ENCODE data around the gene LNX1. TPM values are rescaled to one million over a fixed set of nuclear protein-coding genes. Genes with fewer than 3 reads are reported as not detected.

Gene LNX1
- total and polyA plus RNA-seq, 2 of the 8 experiments (the other 6 are each of a cell fraction or from before 2014, with no cell fraction given) = 2.7 to 3.8 TPM

GRCh38 chr4:53635697-53636483 is 44.6 kb upstream of the LNX1 start:
- Histone ChIP-seq H4K5ac (ENCODE audit: insufficient read length, low read depth, low read length) (no peak overlapping the region), H2BK5ac (ENCODE audit: low read depth, low read length) (no peak overlapping the region), H3K14ac (ENCODE audit: insufficient read length) (no peak overlapping the region), H3K79me1 (ENCODE audit: low read depth, low read length) (no peaks in the 10 kb centered on the region), H3K9me3 (ENCODE audit: insufficient read depth in 2 of 2, low read depth in 1 of 2, low read length in 1 of 2) (no peaks in the 10 kb centered on the region), H4K20me1 (replicated peaks in 1 of 2; ENCODE audit: control insufficient read depth in 1 of 2, insufficient read depth in 2 of 2, low read length in 2 of 2) (no peaks in the 10 kb centered on the region), H3K9ac (replicated peaks in 1 of 4; ENCODE audit: extremely low read depth in 1 of 4, low read depth in 3 of 4, low read length in 3 of 4) (no peak overlapping the region), H3K4me3 (ENCODE audit: extremely low read depth in 1 of 4, insufficient read depth in 2 of 4, low read depth in 3 of 4, low read length in 4 of 4) (no peak overlapping the region), H3K4ac (replicated peaks; ENCODE audit: insufficient read length, low read depth, low read length) (no peak overlapping the region), H3K4me2 (ENCODE audit: insufficient read depth in 1 of 2, low read depth in 2 of 2, low read length in 2 of 2) (no peak overlapping the region), H2BK15ac (ENCODE audit: low read length) (no peak overlapping the region), H2AK5ac (ENCODE audit: low read depth, low read length) (no peak overlapping the region), H3K27ac (ENCODE audit: low read depth, low read length) (no peak overlapping the region), H4K91ac (replicated peaks; ENCODE audit: insufficient read length, low read length) (no peak overlapping the region), H3K23ac (ENCODE audit: insufficient read length) (no peak overlapping the region), H4K8ac (ENCODE audit: extremely low read depth, insufficient read depth, low read length) (no peak overlapping the region), H3K18ac (ENCODE audit: extremely low read depth, low read length) (no peak overlapping the region), H3K56ac (replicated peaks; ENCODE audit: insufficient read length, low read depth, low read length) (no peak overlapping the region), H2AFZ (ENCODE audit: low read length) (peak overlapping the region; percentile 24; the same call in 1 of the 2 replicates), H3K23me2 (ENCODE audit: low read depth, low read length) (no peaks in the 10 kb centered on the region), H2BK120ac (replicated peaks; ENCODE audit: low read depth, low read length) (no peak overlapping the region), H3K27me3 (replicated peaks in 1 of 4; ENCODE audit: control insufficient read depth in 3 of 4, extremely low read depth in 1 of 4, insufficient read depth in 3 of 4, low read length in 3 of 4) (no peaks in the 10 kb centered on the region), H2BK20ac (ENCODE audit: low read length) (no peak overlapping the region), H3K79me2 (ENCODE audit: control insufficient read depth in 1 of 2, insufficient read depth in 2 of 2, low read length in 2 of 2) (no peaks in the 10 kb centered on the region), H2BK12ac (ENCODE audit: low read depth, low read length) (no peak overlapping the region), H3K4me1 (replicated peaks in 1 of 4; ENCODE audit: control insufficient read depth in 3 of 4, insufficient read depth in 4 of 4, low read length in 3 of 4) (no peaks in the 10 kb centered on the region), H3K36me3 (ENCODE audit: control insufficient read depth in 2 of 4, insufficient read depth in 4 of 4, low read length in 3 of 4) (no peaks in the 10 kb centered on the region)
- WGBS, 2 experiments (ENCODE audit: extremely low coverage in 1 of 2, insufficient coverage in 1 of 2, insufficient read length in 1 of 2, insufficient replicate concordance in 2 of 2, low coverage in 1 of 2, low lambda C conversion rate in 2 of 2, missing lambda C conversion rate in 1 of 2) = 84% methylated on average over 5 of the region's 5 CpGs; no CpG with 5 or more reads in 1 of the 2 experiments
- ChIA-PET CTCF (ENCODE audit: partially characterized antibody) (no interaction called here), POLR2A (ENCODE audit: partially characterized antibody) (interaction anchor here (0.6 kb wide), 1 partner anchor 593 kb away, joined by 5 read pairs; the partner anchor contains the start of gene PDGFRA)
- FAIRE-seq (no peak), DNase-seq (ENCODE audit: low read depth in 1 of 2, low spot score in 2 of 2) (no peak)
- no peak for TF ChIP-seq PHF8 (conservative IDR thresholded peaks at IDR 0.05; ENCODE audit: low read depth, low read length)
- no peak for TF ChIP-seq POLR2AphosphoS5 (IDR thresholded peaks at IDR 0.05; ENCODE audit: low read depth, low read length)
- TF ChIP-seq CTCF (IDR thresholded peaks at IDR 0.05; ENCODE audit: control extremely low read depth in 1 of 3, insufficient read depth in 1 of 3, low read depth in 1 of 3, low read length in 3 of 3) = no peak
- no peak for TF ChIP-seq ATF3 (IDR thresholded peaks at IDR 0.05; ENCODE audit: insufficient read depth, low read depth, low read length)
- TF ChIP-seq SUZ12 (IDR thresholded peaks at IDR 0.05; ENCODE audit: low read length) = no peak
- TF ChIP-seq RXRA (IDR thresholded peaks at IDR 0.05; ENCODE audit: insufficient read depth, low read depth, low read length) = no peak
- no peak for TF ChIP-seq HDAC2 (IDR thresholded peaks at IDR 0.05; ENCODE audit: borderline replicate concordance in 1 of 2, low read depth in 2 of 2, low read length in 2 of 2)
- no peak for TF ChIP-seq TCF12 (IDR thresholded peaks at IDR 0.05; ENCODE audit: low read depth, low read length)
- TF ChIP-seq SIX5 (IDR thresholded peaks at IDR 0.05; ENCODE audit: low read depth, low read length) = no peak

Measured in H1 (cell line).